NCI-H1436 treated with DMSO at 0.1 percent for 48 hours (cell line): ENCODE measurements around the gene SRRM2.

Experiments
- DNase-seq: peaks from one replicate; lab custom pipeline; 2025; lab: John Stamatoyannopoulos, UW

SRRM2 gene

GRCh38 chr16:2739625-2740430 lies 12.6 kb upstream of the SRRM2 start:
- DNase-seq: no peak

GRCh38 chr16:2740476-2740875 lies 12.0 kb upstream of the SRRM2 start:
- no peak for DNase-seq

GRCh38 chr16:2741168-2741567 lies 11.3 kb upstream of the SRRM2 start:
- no peak for DNase-seq

DNA sequence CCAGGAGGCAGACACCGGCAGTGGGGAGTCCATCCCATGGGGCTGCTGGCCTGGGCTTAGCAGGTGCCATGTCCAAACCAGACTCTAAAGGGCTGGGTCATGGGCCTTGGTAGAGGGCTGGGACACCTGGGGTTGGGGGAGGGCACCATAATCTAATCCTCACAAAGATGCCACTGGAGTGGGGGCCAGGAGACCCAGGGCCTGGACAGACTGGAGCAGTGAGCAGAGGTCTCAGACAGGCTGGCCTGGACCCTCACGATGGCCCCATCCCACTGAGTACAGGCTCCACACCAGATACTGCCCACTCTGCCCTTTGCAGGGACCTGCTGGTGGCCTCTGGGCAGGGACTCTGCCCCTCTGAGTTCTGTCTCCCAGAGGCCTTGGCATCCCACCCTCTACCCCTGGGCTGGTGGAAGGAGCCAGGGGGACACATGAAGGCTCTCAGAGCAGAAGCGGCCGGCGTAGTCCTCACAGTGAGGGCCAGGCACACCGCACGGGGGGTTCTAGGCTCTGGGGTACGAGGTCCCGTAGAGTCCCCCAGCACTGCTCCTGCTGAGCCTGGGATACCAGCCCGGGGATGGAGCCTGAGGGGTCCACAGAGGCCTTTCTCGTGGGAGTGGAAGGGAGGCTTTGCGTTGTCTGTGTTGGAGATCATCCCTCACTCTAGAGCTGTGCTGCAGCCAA lies 10.0 kb upstream of the SRRM2 start:
- no peak for DNase-seq

DNA sequence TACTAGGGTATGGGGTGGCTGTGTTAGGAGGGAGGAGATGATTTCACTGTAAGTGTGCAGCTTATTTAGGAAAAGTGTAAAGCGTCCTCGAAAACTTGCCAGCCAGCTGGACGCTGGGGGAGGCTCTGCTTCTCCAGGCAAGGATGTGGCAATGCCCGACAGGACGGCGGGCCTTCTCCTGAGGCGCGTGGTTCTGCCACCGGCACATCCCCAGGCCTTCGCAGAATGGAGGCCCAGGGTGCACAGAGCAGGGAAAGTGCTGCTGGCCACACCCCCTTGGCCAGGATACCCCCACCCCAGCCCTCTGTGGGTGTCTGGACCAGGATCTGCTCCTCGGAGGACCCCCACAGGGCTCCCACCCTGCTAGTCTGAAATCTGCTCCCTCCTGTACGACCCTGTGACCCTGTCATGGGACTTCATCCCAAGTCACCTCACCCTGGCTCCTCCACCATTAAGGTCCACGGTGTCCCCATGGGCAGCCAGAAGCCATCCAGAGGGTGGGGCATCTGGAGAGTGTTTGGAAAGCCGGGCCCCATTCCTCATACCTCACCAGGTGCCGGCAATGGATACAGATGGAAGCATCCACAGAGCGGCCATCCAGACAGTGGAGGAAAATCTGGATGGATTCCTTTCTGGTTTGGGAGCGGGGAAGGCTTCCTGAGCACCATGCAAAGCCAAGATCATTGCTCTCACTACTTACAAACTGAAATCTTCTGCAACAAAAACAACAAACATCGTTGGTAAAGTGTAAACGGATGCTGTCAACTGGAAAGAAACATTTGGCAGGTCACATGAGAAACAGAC lies 9.2 kb upstream of the SRRM2 start:
- DNase-seq: no peak

GRCh38 chr16:2744711-2745110 lies 7.7 kb upstream of the SRRM2 start:
- no peak for DNase-seq

GRCh38 chr16:2745116-2745890 lies 7.1 kb upstream of the SRRM2 start:
- no peak for DNase-seq

DNA sequence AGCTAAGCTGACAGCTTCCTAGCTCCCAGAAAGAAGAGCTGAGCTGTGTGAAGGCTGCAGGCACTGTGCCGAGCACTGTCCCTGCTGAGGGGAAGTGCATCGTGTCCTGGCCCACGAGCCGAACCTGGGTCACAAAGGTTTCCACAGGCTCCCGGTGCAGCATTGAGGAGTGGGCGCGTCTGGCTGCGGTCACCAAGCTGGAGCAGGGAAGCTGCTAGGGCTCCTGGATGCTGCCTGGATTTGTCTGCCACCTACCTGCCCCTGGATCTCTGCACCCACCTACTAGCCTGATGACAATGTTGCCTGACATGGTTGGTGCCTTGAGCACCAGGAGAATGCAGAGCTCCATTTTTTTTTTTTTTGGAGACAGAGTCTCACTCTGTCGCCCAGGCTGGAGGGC lies 6.5 kb upstream of the SRRM2 start:
- DNase-seq: no peak

DNA sequence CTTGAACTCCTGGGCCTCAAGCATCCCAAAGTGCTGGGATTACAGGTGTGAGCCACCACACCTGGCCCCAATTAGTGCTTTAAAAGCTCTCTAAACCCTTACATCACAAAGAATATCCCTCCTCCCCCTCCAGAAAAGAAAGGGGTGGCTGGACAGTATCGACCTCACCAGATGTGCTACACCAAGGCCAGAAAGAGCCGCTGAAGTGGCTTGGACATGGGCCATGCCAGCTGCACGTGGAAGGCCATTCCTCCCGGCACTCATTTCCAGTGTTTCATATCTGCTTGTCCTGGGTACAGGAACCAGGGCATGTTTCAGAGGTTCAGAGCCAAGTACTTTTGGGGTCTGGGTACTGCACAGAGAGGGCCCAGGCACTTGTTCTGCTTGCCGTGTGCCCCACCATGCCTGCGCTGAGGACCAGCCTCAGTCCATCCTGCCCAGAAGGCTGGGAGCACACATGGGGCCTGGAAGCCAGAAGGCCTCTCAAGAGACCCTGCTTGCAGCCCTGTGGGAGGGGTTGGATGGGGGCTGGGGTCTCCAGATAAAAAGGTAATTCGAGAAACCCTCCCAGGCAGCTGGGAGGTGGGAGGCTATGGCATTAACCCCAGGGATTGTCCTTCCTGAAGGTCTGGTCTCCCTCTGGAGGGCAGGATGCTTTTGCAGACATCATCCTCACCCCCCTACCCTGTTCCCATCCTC lies 3.5 kb upstream of the SRRM2 start:
- DNase-seq: no peak

GRCh38 chr16:2749476-2749875 lies 3.0 kb upstream of the SRRM2 start:
- no peak for DNase-seq

- DNase-seq: no peak
Measured at GRCh38 chr16:2749936-2750335, 2.5 kb upstream of the SRRM2 start.

DNA sequence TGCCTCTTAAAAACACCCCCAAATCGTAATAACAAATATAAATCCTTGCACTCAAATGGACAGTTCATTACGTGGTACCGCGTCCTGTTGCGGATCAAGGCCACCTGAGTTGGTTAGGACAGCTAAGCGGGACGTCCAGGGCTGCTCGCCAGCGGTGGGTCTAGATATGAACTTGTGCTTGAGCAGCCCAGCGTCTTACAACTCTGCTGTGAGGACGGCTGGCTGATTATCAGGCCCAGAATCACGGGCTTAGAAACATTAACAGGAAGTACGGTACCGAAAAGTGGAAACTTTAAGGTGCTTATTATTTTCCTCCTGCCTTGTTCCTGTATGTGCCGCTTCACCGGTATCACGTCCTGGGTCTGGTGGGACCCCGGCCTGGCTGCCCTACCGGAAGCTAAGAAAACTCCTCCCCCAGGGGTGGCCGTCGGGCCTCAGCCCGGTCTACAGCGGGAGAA lies 832 bp upstream of the SRRM2 start:
- no peak for DNase-seq

- DNase-seq: no peak
Measured at GRCh38 chr16:2752850-2753732, 653 bp downstream of the SRRM2 start.

DNA sequence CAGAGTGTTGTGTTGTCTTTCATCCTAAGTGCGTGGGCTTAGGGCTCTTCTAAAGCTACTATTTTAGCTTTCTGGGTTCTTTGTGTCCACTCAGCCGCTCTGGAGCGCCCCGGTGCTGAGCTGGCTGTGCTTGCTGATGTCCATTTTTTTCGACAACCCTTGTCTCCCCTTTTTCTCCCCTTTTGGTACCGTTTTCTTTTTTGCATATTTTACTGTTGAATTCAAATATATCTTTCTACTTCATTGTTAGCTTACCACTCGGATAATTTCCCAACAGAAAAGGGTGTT lies 1.2 kb downstream of the SRRM2 start:
- DNase-seq: no peak

GRCh38 chr16:2755158-2755557 lies 2.7 kb downstream of the SRRM2 start:
- DNase-seq: no peak

DNA sequence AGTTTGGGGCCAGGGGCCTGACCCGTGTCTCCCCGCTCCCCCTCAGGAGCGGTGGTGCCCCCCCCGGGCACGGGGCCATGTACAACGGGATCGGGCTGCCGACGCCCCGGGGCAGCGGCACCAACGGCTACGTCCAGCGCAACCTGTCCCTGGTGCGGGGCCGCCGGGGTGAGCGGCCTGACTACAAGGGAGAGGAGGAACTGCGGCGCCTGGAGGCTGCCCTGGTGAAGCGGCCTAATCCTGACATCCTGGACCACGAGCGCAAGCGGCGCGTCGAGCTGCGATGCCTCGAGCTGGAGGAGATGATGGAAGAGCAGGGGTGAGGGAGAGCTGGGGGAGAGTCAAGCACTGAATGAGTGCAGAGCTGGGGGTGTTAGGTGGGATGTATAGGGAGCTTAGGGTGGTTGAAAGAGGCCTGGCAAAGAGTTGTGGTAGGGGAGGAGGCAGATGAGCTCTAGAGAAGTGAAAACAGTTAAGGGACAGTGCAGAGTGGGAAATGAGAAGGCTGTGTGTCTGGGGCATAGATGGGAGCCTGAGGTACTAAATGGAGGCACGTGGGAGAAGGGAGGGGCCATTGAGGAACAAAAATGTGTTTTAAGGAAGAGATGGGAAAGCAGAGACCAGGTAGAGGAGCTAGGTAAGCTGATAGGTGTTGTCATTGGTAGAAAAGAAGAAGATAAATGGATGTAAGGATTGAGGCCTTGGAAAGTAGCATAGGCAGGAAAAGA lies 4.0 kb downstream of the SRRM2 start:
- no peak for DNase-seq

DNA sequence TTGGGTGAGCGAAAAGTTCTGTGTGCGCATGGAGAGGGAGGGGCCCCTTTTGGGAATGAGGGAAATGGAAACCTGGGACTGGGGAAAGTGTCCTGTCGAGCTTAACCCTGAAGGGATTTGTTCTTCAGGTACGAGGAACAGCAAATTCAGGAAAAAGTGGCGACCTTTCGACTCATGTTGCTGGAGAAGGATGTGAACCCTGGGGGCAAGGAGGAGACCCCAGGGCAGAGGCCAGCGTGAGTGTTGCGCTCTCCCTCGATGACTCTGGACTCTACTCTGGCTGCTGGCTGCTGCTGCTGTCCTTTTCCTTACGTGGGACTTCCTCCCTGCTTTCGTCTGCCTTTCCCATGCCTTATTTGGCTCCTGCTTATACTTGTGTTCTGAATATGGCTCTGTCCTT lies 4.9 kb downstream of the SRRM2 start:
- no peak for DNase-seq

- DNase-seq: no peak
Measured at GRCh38 chr16:2761472-2761871, 9.0 kb downstream of the SRRM2 start.

DNA sequence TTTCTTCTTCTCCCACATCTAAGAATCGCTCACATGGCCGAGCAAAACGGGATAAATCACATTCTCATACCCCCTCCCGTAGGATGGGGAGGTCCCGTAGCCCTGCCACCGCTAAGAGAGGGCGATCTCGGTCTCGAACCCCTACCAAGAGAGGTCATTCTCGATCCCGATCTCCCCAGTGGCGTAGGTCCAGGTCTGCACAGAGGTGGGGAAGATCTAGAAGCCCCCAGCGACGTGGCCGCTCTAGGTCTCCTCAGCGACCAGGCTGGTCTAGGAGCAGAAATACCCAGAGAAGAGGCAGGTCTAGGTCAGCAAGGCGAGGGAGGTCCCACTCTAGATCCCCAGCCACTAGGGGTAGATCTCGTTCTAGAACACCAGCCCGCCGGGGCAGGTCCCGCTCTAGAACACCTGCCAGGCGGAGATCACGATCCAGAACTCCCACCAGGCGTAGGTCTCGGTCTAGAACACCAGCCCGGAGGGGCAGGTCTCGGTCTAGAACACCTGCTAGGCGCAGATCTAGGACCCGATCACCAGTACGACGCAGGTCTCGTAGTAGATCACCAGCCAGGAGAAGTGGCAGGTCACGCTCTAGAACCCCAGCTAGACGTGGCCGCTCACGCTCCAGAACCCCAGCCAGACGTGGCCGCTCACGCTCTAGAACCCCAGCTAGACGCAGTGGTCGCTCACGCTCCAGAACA lies 9.6 kb downstream of the SRRM2 start:
- no peak for DNase-seq
